Pons (tissue), 1 donor: Measurements from ENCODE around the gene KIRREL3.

ENCODE experiments used
- DNase-seq: peaks from one replicate; pipeline ENCODE4 v3.0.0-alpha.2; 2016; ENCODE audit warnings: low spot score

Gene KIRREL3

DNA sequence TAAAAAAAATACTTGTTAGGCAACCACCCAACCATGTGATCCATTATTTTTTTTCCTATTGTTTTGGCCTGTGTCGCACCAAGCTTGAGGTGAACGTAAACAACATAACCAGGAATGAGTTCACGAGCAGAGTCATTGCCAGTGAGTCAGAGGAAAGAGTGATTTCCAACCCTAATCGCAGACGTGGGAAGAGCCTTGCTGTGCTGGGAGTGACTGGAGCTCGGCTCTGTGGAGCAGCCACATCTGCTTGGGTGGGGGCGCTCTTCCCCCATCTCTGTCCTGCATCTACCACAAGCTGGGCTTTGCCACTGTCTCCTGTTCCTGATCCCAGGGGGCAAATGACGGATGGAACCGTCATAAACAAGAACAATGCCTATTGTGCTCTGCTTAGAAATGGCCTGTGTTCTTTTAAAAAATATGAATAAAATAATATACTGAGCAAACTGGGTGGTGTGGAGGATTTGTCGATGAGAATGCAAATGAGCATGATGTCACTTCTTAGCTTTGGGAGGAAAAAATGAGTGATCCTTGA is 210.0 kb downstream of the KIRREL3 start:
- peak; percentile 63 for DNase-seq

DNA sequence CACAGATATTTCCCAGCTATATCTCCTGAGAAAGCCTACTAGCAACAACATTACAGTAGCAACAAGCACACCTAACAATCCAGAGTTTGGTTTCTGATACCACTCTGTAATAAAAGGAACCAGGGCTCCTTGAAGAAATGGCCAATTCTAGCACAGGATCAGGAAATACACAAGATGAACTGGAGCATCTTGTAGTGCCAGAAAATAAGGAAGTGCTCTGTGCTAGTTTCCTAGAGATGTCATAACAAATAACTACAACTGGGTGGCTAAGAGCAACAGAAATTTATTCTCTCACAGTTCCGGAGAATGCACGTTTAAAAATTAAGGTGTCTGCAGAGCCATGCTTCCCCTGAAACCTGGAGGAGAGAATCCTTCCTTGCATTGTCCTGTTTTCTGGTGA is 217.8 kb downstream of the KIRREL3 start:
- no peak for DNase-seq

DNA sequence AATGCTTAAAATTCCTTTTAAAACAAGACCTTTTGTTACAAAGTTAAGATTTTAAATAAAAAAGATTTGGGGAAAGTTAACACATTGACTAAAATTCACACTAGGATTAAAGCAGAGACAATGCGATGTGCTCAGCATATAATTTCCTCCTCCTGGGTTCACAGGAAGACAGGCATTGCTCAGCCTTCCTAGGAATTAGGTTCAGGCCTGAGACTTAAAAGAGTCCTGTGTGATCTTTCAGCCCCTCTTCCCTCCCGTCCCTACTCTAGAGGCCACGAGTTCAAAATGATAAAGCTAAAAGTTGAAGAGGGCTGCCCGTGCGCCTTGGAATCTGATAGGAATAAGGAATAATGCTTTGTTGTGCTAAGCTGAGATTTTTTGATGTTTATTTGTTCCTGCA is 218.6 kb downstream of the KIRREL3 start:
- no peak for DNase-seq

DNA sequence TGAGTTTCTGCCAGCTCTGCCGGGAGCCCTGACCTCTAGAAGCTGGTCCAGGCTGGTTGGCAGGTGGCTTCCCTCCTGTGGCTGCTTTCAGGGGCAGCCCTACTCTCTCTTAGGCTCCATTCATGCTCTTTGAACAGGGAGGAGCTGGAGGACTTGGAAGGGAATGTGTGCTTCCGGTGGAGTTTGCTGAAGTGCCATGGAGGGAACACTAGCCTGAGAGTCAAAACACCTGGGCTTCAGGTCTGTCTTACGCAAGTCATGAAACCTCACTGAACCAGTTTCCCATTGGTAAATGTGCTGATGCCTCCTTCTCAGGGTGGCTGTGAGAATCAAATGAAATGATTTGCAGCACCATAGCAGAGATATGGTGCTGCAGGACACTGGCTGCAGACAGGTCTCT is 224.5 kb downstream of the KIRREL3 start:
- no peak for DNase-seq

DNA sequence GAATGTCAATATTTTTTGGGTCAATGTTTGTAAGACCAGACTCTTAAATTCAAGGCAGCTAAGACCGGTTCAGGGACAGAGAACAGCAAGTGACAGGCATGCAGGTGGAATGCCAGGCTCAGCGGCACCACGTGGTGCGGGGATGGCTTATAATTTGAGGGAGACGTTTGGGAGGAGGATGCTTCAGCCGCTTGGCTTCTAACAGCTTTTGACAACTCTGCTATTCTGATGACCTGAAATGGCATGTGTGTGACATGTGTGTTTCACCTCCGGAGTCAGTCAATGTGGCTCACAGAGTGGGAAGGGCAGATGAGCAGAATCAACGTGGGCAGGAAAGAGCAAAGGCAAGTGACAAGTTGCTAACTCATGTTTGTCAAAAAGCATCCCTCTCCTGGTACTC is 228.3 kb downstream of the KIRREL3 start:
- no peak for DNase-seq

DNA sequence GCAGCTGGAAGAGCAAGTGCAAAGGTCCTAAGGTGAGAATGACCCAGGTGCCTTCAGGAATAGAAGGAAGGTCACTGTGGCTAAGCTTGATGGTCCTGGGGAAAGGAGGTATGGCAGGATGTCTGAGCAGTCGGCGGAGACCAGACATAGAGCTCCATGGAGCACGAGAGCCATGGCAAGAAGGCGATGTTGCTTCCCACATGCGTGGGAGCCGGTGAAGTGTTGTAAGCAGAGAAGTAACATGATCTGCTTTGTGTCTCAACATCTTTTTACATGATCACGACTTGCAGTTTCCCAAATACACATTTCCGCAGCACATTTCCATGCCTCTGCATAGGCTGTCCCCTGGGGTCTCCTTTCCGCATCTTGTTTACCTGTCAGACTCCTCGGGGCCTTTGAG is 231.9 kb downstream of the KIRREL3 start:
- DNase-seq = no peak

DNA sequence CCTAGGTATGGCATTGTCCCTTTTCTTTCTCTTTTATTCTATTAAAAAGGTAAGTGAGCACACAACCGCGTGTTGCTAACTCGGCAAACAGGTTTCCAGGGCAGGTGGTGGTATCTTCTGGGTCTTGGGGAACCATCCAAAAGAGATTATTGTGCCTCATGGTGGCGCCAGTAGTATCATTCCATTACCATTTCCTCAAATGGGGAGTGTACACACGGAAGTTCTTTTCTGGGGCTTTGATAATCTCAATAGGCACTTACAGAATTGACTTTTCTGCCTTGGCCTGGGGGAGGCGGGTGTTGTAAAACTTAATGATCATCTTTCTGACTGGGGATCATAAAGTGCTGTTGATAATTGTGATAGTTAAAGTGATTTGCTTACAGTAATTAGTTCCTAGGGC is 234.1 kb downstream of the KIRREL3 start:
- no peak for DNase-seq

DNA sequence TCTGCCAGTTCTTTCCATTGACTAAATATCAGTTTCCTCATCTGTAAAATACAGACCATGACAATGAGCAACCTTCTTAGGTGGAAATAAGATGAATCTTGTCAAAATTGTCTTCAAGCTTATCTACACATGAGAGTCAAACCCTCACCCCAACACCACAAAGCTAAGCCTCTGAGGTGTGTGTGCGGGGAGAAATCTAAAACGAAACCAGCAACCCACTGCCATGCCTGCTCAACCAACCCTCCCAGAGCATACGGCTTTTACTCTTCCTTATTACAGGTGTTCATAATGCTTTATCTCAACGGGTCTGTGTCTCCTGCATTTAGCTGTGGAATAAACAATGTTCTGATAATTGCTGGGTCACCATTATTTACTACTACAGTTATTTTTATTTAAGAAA is 235.4 kb downstream of the KIRREL3 start:
- DNase-seq = no peak

DNA sequence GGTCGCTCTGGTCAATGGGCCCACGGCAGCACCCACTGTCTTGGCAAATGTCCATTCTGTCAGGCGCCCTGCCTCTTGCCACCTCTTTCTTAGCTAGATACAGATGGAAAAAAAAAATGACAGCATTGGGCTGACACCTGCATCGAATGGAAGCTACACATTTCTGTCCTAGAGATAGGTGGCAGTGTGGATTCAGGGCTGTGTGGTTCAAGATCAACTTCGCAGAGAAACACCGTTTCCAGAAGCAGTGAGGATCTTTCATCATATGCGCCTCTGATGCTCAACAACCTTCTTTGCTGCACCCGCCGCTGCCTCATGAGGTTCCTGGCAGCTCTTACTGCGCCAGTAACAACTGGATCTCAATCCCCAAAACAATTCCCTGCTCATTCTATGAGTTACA is 236.3 kb downstream of the KIRREL3 start:
- no peak for DNase-seq

DNA sequence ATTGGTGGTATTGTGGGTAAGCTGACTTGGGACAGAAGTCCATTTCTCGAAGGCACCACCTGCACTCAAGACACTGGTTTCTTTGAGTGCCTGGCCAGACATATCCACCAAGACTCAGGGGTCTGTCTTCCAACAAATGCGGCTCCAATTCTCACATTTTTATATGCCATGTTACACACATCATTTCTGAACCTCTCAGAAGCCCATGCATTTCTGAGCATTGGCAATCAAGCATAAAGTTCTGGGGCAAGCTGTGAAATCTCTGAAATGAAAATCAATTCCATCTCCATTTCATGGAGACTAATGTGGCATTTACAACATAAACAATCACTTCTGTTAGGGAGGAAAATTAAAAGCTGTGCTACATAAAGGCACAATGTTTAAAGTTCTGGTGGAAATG is 243.7 kb downstream of the KIRREL3 start:
- DNase-seq = no peak

DNA sequence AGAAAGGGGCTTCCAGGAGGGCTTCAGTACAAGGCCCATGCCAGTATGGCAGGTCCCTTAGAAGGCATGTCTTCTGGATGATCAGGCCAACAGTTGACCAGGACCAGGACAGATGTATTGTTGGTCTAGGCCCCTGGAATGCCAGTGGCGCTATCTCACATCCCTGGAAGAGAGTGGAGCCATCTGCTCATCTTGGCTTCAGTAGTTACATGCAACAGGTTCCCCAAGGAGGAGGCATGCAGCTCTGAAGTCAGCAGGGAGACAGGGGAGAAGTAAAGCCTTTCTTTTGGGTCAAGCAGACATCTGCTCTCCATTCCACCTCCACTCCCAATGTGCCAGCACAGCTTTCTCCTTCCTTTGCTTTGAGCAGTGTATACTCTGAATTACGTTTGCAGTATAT is 244.1 kb downstream of the KIRREL3 start:
- no peak for DNase-seq

DNA sequence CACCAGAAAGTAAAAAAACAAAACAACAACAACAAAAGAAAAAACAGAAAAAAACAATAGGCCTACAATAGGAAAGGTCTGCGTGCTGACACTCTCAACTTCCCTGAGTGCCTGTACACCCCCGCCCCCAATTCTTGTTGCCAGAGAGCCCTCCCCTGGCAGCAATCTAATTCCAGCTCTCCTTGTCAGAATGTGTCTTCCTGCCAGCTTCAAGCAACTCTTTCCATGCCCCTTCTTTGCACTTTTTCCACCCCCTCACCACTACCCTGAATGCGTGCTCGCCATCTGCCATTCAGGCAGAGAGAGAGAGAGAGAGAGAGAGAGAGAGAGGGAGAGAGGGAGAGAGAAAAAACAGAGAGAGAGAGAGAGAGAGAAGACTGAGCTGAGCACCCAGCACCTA is 245.0 kb downstream of the KIRREL3 start:
- no peak for DNase-seq

DNA sequence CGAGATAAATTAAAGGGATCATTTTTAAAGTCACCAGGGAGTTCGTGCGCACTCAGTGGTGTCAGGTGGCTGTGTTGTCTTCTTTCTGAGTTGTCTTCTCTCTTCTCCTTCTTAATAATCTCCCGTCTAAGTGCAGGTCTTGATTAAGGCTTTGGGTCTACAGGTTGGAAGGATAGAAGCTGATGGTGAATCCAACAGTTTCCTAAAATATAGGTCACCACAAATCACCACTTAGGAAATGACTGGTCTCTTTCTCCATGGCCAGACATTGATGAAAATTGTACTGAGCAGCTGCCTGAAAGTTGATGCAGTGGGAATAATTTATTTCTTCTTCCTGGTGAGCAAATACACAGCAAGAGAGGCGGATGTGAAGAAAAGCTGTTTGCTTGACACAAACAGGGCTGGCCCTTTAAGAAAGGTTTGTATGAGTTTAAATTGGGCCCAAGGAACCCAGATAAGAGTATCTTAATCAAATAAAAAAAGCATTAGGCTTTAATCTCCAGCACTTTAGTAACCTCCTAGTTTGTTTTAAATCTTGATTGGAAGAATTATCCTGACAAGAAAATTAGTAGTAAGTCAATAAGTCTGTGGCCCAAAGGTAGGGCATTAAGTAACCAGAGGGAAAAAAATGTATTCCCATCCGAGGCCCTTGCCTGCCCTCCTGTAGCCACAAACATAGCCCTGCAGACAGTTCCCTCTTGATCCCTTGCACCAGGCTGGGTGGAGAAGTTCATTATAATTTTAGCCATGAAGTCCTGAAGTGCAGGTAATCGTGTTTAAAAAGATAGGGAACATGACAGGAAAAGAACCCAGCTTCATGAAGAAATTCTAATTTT is 245.8 kb downstream of the KIRREL3 start:
- DNase-seq = no peak

DNA sequence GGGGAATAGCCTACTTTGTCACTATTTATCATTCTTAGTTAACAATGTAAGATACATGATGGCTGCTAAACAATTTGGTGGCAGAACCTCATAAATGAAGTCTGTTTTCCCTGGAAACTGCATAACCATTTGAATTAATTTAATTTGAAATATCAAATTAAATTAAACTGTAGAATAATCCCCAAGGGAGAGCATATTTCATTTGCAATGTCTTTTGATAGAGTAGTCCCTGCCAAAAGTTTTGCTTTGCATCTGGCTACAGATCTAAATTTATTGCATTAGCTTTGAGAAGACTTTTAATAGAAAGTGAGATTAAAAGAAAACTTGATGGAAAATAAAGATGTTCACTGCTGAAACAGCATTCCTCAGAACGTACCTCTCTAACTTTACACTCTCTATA is 246.6 kb downstream of the KIRREL3 start:
- no peak for DNase-seq

DNA sequence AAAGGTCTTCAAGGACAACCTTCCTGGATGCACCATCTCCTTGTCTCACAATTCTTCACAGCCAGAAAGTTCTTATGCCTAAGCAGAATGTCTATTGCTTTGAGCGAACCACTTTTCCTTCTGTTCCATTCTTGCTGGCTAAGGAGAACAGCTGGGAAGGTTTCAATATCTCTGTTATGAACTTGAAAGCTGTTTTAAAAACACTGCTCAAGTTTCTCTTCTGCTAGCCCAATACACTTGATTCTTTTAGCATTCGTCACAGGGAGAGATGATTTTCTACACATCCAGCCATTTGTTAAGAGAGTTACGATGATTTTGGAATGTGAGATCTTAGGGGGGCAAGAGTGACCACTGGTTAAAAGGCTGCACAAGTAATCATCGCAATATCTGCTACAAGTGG is 249.3 kb downstream of the KIRREL3 start:
- no peak for DNase-seq

DNA sequence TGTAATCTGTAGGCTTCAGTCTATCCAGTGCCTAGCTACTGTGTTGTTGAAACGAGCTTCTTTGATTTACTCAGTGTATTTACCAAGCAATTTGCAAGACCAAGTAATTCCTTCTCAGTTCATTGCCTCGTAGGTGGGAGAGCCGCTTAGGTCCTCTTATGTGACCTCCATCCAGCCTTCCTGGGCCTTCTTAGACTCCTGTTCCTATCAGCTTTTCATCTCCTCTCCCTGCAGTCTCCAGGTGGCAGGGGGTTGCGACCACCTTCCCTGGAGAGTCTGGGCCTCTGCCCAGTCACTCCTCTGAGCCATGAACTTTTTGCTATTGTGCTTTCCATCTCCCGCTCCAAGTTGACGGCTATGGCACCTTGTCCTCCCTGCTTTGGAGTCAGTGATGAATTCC is 251.8 kb downstream of the KIRREL3 start:
- DNase-seq = no peak

DNA sequence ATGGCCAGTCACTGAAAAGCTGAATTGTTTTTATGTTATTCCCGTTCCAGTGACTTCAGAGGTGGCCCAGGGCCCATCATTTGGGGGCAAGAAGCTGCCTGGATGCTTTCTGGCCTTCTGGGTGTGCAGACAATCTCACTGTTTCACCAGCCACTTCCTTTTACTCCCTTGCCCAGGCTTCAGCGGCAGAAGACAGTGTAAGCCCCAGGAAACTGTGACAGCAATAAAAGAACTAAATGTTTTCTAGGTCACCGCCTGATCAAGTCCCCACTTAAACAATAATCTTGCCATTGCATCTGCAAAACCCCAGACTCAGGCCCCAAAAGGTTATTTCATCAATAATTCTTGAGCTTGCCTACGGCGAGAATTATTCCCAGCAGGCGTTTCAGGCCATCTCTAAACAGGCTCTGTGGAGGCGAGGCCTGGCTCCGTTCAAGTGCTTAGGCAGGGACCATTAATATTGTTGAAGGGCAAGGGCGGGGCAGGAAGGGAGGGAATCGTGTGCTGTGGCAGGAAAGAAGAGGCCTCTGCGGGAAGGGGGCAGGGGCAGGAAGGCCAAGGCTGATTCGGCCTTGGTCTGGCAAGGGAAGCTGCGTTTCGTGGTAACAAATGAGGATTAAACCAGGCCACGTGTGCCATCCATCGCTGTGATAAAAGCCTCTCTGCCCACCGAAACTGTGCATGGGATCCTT is 252.3 kb downstream of the KIRREL3 start:
- no peak for DNase-seq

DNA sequence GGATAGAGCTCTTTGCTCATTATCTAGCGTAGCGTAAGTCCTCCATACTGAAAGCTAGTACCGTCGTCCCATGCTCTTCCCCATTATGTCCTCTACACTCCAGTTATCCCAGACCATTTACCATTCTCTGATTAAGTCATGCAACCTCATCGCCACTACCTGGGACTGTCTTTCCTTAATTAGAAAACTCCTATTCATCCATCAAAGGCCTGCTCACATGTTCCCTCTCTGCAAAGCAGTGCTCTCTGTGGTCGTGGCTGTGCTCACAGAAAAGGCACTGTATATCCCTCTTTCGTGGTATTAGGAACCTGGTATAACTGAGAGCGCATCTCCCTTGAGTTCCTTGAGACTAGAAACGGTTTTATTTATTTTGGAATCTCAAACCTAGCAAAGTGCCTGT is 253.3 kb downstream of the KIRREL3 start:
- no peak for DNase-seq

DNA sequence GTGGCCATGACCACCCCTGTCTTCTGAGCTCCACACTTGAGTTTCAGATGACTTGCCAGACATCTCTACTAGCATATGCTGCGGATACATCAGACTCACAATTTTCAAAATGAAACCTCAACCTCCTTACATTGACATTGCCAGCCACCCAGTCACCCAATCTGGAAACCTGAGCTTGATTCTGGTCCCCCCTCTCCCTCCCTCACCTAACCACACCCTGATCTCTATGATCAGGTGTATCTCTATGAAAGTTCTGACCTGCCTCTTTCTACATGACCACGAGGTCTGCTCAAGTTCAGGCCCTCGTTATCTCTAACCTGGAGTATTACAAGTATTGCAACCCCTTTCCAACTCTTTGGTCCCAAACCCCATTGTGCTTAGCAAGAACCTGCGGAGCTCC is 254.1 kb downstream of the KIRREL3 start:
- DNase-seq = no peak

DNA sequence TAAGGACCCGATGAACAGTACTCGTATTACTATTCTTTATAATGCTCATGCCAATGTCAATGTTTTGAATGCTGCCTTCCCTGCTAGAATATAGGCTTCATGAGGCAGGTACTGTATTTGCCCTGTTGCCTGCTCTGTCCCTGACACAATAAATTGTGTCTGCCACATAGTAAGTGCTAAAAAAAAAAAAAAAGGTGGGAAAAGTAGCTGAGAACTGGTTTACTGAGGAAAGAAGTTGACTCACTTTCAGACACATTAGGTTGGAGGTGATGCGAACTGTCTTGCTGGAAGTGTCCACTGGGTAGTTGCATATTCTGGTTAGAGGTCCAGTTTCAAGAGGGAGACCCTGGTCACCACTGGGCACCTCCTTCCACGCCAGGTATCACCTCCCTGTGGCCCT is 255.9 kb downstream of the KIRREL3 start:
- no peak for DNase-seq

DNA sequence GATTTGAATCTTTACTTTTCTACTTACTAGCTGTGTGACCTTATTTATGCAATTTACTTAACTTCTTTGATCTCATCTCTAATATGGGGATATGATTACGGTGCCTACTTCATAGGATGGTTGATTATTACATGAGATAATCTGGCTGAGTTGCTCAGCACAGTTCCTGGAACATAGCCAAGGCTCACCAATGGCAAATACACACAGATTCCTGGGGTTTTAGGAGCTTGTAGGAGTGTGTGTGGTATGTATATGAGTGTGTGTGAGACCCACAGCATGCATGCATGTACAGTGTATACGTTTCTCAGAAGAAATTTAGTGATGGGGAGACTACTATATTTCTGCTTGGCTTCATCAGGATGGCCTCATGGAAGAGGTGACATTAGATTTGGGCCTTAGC is 256.9 kb downstream of the KIRREL3 start:
- no peak for DNase-seq

DNA sequence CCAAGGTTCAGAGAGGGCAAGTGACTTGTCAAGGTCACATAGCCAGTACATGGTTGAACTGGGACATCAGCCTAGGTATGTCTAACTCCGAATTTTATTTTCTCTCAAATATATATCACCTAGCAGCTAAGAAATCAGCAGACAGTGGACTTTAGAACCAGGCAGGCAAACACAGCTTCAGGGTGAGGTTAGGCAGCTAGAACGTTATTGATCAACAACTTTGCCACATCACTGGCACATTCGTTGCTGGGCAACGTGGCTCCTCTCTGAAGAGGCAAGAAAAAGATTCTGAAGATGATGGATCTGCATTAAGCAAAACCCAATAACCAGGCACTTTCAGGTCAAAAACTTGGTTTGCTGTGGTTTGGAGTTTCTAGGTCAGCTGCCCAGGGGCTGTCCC is 258.0 kb downstream of the KIRREL3 start:
- DNase-seq = no peak

DNA sequence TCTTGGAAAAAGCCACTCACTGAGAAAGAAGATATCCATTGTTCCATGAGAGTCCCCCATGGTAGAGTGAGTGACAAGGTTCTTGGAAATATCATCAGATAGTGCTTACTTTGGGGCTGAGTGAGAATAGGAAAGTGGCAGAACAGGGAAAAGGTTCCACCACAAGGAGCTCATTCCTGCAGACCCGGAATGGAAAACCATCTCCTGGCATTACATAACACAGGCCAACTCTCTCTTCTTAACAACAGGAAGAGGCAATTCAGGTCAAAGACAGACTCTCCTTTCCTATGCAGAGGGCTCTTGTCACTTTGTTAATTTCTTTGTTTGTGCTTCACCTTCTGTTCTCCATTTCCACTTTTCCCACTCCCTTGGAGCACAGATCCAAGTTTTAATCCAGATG is 259.7 kb downstream of the KIRREL3 start:
- no peak for DNase-seq
